DND-41 (cell line): ENCODE results near the gene NSUN2.

Experiments used
- EZH2 ChIP-seq: IDR thresholded peaks from 3 replicates; pipeline ENCODE4 v1.6.1; 2012; ENCODE audit warnings: borderline replicate concordance, low read depth, mild to moderate bottlenecking, moderate library complexity, low read length, inconsistent platforms; ENCODE audit not compliant: severe bottlenecking
- TF ChIP-seq, protein P1 (sequence below): IDR thresholded peaks from 2 replicates; pipeline ENCODE4 v1.5.1; 2012; ENCODE audit warnings: borderline replicate concordance, low read length, moderate library complexity, mild to moderate bottlenecking; ENCODE audit not compliant: poor library complexity, severe bottlenecking; ENCODE audit errors: extremely low read depth

DNA sequence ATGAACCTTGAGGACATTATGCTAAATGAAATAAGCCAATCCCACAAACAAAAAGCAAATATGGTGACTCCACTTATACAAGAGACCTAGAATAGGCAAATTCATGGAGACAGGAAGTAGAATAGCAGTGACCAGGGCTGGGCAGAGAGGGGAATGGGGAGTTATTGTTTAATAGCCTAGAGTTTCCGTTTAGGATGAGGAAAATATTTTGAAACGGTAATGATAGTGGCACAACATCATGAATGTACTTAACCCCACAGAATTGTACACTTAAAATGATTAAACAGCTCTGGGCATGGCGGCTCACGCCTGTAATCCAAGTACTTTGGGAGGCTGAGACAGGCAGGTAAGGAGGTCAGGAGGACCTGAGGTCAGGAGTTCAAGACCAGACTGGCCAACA is 65.8 kb downstream of the NSUN2 start:
- no peak for TF ChIP-seq EZH2
- TF ChIP-seq, protein P1, sequence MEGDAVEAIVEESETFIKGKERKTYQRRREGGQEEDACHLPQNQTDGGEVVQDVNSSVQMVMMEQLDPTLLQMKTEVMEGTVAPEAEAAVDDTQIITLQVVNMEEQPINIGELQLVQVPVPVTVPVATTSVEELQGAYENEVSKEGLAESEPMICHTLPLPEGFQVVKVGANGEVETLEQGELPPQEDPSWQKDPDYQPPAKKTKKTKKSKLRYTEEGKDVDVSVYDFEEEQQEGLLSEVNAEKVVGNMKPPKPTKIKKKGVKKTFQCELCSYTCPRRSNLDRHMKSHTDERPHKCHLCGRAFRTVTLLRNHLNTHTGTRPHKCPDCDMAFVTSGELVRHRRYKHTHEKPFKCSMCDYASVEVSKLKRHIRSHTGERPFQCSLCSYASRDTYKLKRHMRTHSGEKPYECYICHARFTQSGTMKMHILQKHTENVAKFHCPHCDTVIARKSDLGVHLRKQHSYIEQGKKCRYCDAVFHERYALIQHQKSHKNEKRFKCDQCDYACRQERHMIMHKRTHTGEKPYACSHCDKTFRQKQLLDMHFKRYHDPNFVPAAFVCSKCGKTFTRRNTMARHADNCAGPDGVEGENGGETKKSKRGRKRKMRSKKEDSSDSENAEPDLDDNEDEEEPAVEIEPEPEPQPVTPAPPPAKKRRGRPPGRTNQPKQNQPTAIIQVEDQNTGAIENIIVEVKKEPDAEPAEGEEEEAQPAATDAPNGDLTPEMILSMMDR, result no peak
